Loucy (cell line): ENCODE results near the gene ZNF571.

Experiments used
- H2AFZ ChIP-seq: fragments of 200-600 bp; sonication (generic); 2 replicates; pipeline ENCODE4 v1.6.0; 2016; ENCODE audit warnings: antibody characterized with exemption, mild to moderate bottlenecking, low read length, moderate library complexity
- H3F3A ChIP-seq: fragments of 200-600 bp; 2 replicates; pipeline ENCODE4 v1.6.0; 2016; ENCODE audit warnings: antibody characterized with exemption, low read depth, mild to moderate bottlenecking
- H3K27me3 ChIP-seq: fragments of 200-600 bp; sonication (generic); 2 replicates; pipeline ENCODE4 v1.6.1; 2014; ENCODE audit warnings: low read length, mild to moderate bottlenecking; ENCODE audit not compliant: insufficient read depth, poor library complexity, severe bottlenecking
- H3K36me3 ChIP-seq: fragments of 200-600 bp; sonication (generic); 2 replicates; pipeline ENCODE4 v1.6.1; 2016; ENCODE audit warnings: low read length; ENCODE audit not compliant: insufficient read depth
- H3K4me1 ChIP-seq: fragments of 200-600 bp; sonication (generic); 2 replicates; pipeline ENCODE4 v1.5.1; 2014; ENCODE audit warnings: low read length, mild to moderate bottlenecking; ENCODE audit not compliant: insufficient read depth, poor library complexity, severe bottlenecking
- H3K4me2 ChIP-seq: fragments of 200-600 bp; sonication (generic); 2 replicates; pipeline ENCODE4 v1.6.0; 2014; ENCODE audit warnings: antibody characterized with exemption, low read length, low read depth, mild to moderate bottlenecking; ENCODE audit not compliant: poor library complexity, severe bottlenecking
- H3K4me3 ChIP-seq: fragments of 200-600 bp; sonication (generic); 2 replicates; pipeline ENCODE4 v1.5.1; 2014; ENCODE audit warnings: low read length, mild to moderate bottlenecking, mixed read lengths; ENCODE audit not compliant: poor library complexity, severe bottlenecking
- H3K79me2 ChIP-seq: fragments of 200-600 bp; sonication (generic); 2 replicates; pipeline ENCODE4 v1.6.1; 2014; ENCODE audit warnings: low read length; ENCODE audit not compliant: insufficient read depth
- H3K9ac ChIP-seq: fragments of 200-600 bp; sonication (generic); 2 replicates; pipeline ENCODE4 v1.6.0; 2014; ENCODE audit warnings: mild to moderate bottlenecking, low read depth, low read length, moderate library complexity; ENCODE audit not compliant: poor library complexity, severe bottlenecking
- H3K9me2 ChIP-seq: fragments of 200-600 bp; sonication (generic); replicated peaks from 2 replicates; pipeline ENCODE4 v1.6.1; 2016; ENCODE audit warnings: low read depth, low read length, mixed read lengths
- H3K9me3 ChIP-seq: fragments of 200-600 bp; sonication (generic); 2 replicates; pipeline ENCODE4 v1.6.1; 2014; ENCODE audit warnings: mild to moderate bottlenecking, antibody characterized with exemption, low read length, low read depth; ENCODE audit not compliant: insufficient read depth
- H4K20me1 ChIP-seq: fragments of 200-600 bp; sonication (generic); 2 replicates; pipeline ENCODE4 v1.6.0; 2014; ENCODE audit warnings: antibody characterized with exemption, low read length, mild to moderate bottlenecking; ENCODE audit not compliant: insufficient read depth, poor library complexity, severe bottlenecking
- EZH2phosphoT487 ChIP-seq: fragments of 200-600 bp; IDR thresholded peaks from 2 replicates; pipeline ENCODE4 v1.6.1; 2018; ENCODE audit warnings: antibody characterized with exemption, mild to moderate bottlenecking, moderate library complexity, borderline replicate concordance
- TF ChIP-seq, protein P1 (sequence below): fragments of 200-600 bp; sonication (generic); conservative IDR thresholded peaks from 2 replicates; pipeline ENCODE4 v1.5.1; 2014; ENCODE audit warnings: mild to moderate bottlenecking, antibody characterized with exemption, low read length

The ZNF571 gene

DNA sequence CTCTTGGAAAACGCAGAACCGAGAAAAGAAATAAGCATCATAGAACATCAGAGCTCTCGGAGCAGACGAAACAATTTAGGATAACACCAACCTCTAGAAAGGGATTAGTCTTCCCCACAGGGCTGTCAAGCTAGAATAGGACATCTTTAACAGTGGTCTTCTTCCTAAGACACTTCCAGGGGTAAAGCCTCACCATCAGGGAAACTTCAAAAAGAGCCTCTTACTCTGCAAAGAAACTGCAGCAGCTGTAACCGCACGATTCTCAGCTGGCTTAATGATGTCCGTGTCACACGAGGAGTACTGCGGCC lies 642 bp downstream of the ZNF571 start:
- no peaks in the 10 kb centered on the region for H4K20me1 ChIP-seq
- H3K4me3 ChIP-seq: peak overlapping the region; percentile 92
- peaks cover 17% of the 10 kb centered on the region for H3K4me1 ChIP-seq
- no peaks in the 10 kb centered on the region for H3K9me2 ChIP-seq
- peak overlapping the region; percentile 90 for H3K4me2 ChIP-seq
- no peaks in the 10 kb centered on the region for H3K36me3 ChIP-seq
- no peaks in the 10 kb centered on the region for H3K27me3 ChIP-seq
- H3K9ac ChIP-seq: peak overlapping the region; percentile 77
- TF ChIP-seq, protein P1, sequence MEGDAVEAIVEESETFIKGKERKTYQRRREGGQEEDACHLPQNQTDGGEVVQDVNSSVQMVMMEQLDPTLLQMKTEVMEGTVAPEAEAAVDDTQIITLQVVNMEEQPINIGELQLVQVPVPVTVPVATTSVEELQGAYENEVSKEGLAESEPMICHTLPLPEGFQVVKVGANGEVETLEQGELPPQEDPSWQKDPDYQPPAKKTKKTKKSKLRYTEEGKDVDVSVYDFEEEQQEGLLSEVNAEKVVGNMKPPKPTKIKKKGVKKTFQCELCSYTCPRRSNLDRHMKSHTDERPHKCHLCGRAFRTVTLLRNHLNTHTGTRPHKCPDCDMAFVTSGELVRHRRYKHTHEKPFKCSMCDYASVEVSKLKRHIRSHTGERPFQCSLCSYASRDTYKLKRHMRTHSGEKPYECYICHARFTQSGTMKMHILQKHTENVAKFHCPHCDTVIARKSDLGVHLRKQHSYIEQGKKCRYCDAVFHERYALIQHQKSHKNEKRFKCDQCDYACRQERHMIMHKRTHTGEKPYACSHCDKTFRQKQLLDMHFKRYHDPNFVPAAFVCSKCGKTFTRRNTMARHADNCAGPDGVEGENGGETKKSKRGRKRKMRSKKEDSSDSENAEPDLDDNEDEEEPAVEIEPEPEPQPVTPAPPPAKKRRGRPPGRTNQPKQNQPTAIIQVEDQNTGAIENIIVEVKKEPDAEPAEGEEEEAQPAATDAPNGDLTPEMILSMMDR: no peak
- no peak for TF ChIP-seq EZH2phosphoT487
- no peaks in the 10 kb centered on the region for H3K9me3 ChIP-seq
- H3K79me2 ChIP-seq: peaks cover 7% of the 10 kb centered on the region; the same call in 1 of the 2 replicates
- no peaks in the 10 kb centered on the region for H3F3A ChIP-seq
- peak overlapping the region; percentile 99 for H2AFZ ChIP-seq

DNA sequence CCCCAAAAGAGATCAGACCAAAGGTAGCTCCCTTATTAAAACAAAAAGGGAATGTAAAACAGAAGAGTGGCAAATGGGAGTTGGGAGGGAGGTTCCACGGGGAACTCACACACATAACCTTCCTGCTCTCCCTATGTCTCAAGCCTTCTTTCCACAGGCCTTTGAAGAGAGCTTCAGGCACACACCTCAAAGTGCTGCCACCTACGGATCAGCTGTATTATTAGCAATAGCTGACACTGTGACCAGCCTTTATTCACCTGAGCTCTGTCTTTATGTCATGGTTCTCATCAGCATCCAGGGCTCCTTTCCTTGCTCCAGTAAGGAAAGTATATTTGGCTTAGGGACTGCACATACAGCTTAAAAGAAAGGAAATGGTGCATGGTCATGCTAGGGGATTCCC lies 11.3 kb downstream of the ZNF571 start:
- TF ChIP-seq, protein P1: peak; percentile 61
- TF ChIP-seq EZH2phosphoT487: no peak
- no peak overlapping the region for H3K4me2 ChIP-seq
- peaks cover 14% of the 10 kb centered on the region; the same call in 1 of the 2 replicates for H3K36me3 ChIP-seq

DNA sequence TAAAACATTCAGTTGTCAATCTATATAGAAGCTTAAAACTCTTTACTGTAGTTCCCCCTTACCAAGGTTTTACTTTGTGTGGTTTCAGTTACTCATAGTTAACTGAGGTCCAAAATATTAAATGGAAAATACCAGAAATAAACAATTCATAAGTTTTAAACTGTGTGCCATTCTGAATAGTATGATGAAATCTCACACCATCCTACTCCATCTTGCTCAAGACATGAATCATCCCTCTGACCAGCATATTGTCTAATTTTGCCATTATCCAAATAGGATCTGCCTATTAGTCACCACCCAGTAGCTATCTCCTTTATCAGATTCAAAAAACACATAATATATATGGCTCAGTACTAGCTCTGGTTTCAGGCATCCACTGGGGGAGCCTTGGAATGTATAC lies 22.4 kb downstream of the ZNF571 start:
- Histone ChIP-seq H3F3A (no peaks in the 10 kb centered on the region), H3K4me2 (no peak overlapping the region), H3K9me3 (peaks cover 35% of the 10 kb centered on the region), H4K20me1 (no peaks in the 10 kb centered on the region), H3K79me2 (no peaks in the 10 kb centered on the region), H3K36me3 (no peaks in the 10 kb centered on the region; the same call in 1 of the 2 replicates), H3K9ac (no peak overlapping the region), H3K27me3 (no peaks in the 10 kb centered on the region), H3K4me1 (no peaks in the 10 kb centered on the region), H3K4me3 (no peak overlapping the region), H3K9me2 (no peaks in the 10 kb centered on the region), H2AFZ (no peak overlapping the region)
- TF ChIP-seq, protein P1: no peak
- TF ChIP-seq EZH2phosphoT487: no peak

More for the DNA sequence above, 11.3 kb downstream of the ZNF571 start:
- no peak overlapping the region for H3K4me3 ChIP-seq
- no peaks in the 10 kb centered on the region for H3F3A ChIP-seq
- no peaks in the 10 kb centered on the region for H3K9me2 ChIP-seq
- 0 out of 2 replicates have a peak, but pooled peaks cover 3% of the 10 kb centered on the region for H3K9me3 ChIP-seq
- no peaks in the 10 kb centered on the region for H4K20me1 ChIP-seq
- no peaks in the 10 kb centered on the region for H3K27me3 ChIP-seq
- H2AFZ ChIP-seq: no peak overlapping the region
- no peak overlapping the region for H3K9ac ChIP-seq
- no peaks in the 10 kb centered on the region for H3K79me2 ChIP-seq
- no peaks in the 10 kb centered on the region for H3K4me1 ChIP-seq
